Measurements from ENCODE around the gene EXTL2.

DNA sequence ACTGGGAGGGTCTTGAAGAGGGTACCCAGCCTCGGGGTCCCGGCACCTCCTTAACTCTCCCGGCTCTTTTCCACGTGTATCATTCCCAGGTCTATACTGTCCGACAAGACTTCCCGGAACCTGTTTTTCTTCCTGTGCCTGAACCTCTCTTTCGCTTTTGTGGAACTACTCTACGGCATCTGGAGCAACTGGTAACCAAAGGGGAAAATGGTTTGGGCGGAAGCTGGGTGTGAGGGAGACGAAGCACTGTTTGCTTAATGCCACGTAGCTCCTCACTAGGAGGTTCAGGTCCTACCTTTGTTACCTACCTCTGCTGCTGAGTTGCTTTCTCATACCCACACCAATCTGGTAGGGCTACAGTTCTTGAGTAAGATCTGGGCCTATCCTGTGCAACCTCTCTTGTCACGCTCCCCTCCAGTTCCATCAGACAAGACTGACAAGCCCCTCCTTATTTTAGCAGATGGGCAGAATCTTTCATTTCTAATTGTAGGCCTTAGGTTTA lies 1.9 kb upstream of the EXTL2 start:
- TF ChIP-seq TAF1 (IDR thresholded peaks at IDR 0.05; ENCODE audit: borderline replicate concordance, low read depth, low read length) (0 out of 2 replicates have a peak, but pooled peaks have one; percentile 49), POLR2A (IDR thresholded peaks at IDR 0.05; ENCODE audit: low read depth, low read length) (peak; percentile 78)

Measured in GM12892 (cell line).